HG03045 (cell line): Measurements from ENCODE around the gene CLEC18A.
"Not testable (repeated sequence)": the region's sequence is repeated elsewhere in the genome, so short reads cannot be mapped to it uniquely, and the experiment has no call there.

Experiments used
- ATAC-seq: cut with Tn5 transposase; IDR thresholded peaks from one replicate; pipeline ENCODE4 v1.9.1; 2021; ENCODE audit warnings: mild to moderate bottlenecking, moderate library complexity; ENCODE audit not compliant: unreplicated experiment

Gene CLEC18A

GRCh38 chr16:69951017-69951671 lies at the start of gene CLEC18A:
Gene CLEC18A (plus strand): TSS chr16:69951334. CDS start chr16:69951367, 33 bp downstream.
- not testable (repeated sequence) for ATAC-seq

- ATAC-seq = no peak
Observed at GRCh38 chr16:69903865-69904415, 47.2 kb upstream of the CLEC18A start.

GRCh38 chr16:69904495-69905170 lies 46.5 kb upstream of the CLEC18A start:
- ATAC-seq = no peak

GRCh38 chr16:69905171-69905555 lies 46.0 kb upstream of the CLEC18A start:
- ATAC-seq = no peak

GRCh38 chr16:69906838-69907401 lies 44.2 kb upstream of the CLEC18A start:
- ATAC-seq = no peak

GRCh38 chr16:69909043-69909442 lies 42.1 kb upstream of the CLEC18A start:
- ATAC-seq = no peak

GRCh38 chr16:69909760-69910159 lies 41.4 kb upstream of the CLEC18A start:
- ATAC-seq = no peak

- no peak for ATAC-seq
Observed at GRCh38 chr16:69910964-69911363, 40.2 kb upstream of the CLEC18A start.

GRCh38 chr16:69916462-69916861 lies 34.7 kb upstream of the CLEC18A start:
- ATAC-seq = no peak

- ATAC-seq = no peak
Observed at GRCh38 chr16:69917311-69917710, 33.8 kb upstream of the CLEC18A start.

GRCh38 chr16:69917739-69918138 lies 33.4 kb upstream of the CLEC18A start:
- ATAC-seq = no peak

- ATAC-seq = no peak
Observed at GRCh38 chr16:69918241-69918640, 32.9 kb upstream of the CLEC18A start.

- no peak for ATAC-seq
Observed at GRCh38 chr16:69921127-69921526, 30.0 kb upstream of the CLEC18A start.

GRCh38 chr16:69922200-69922599 lies 28.9 kb upstream of the CLEC18A start:
- no peak for ATAC-seq

- ATAC-seq = no peak
Observed at GRCh38 chr16:69924041-69924775, 26.9 kb upstream of the CLEC18A start.

- no peak for ATAC-seq
Observed at GRCh38 chr16:69924777-69925191, 26.4 kb upstream of the CLEC18A start.

GRCh38 chr16:69925311-69925710 lies 25.8 kb upstream of the CLEC18A start:
- no peak for ATAC-seq

- ATAC-seq = no peak
Observed at GRCh38 chr16:69926241-69926640, 24.9 kb upstream of the CLEC18A start.

GRCh38 chr16:69927056-69927757 lies 23.9 kb upstream of the CLEC18A start:
- no peak for ATAC-seq

- ATAC-seq = no peak
Observed at GRCh38 chr16:69928856-69929400, 22.2 kb upstream of the CLEC18A start.
